Thymus (tissue), 11 donors: ENCODE measurements around the gene CLSTN2. TPM values are rescaled to one million over a fixed set of nuclear protein-coding genes. Genes with fewer than 3 reads are reported as not detected.

Experiments
- DNase-seq, 9 donors: peaks; one replicate each; pipeline ENCODE4 v3.0.0-alpha.2; 2013; ENCODE audit warnings: low spot score in 9 of 9, low read depth in 6 of 9, missing footprints in 1 of 9
- H3K27ac ChIP-seq, 2 donors: one replicate each; pipeline ENCODE4 v1.5.1; 2013; ENCODE audit warnings: control low read depth in 1 of 2, low read depth in 1 of 2, low read length in 1 of 2, mild to moderate bottlenecking in 1 of 2, moderate library complexity in 1 of 2
- H3K27me3 ChIP-seq, 2 donors: one replicate each; pipeline ENCODE4 v1.5.1; 2013; ENCODE audit warnings: low read length in 1 of 2; ENCODE audit not compliant: control insufficient read depth in 2 of 2, insufficient read depth in 1 of 2
- H3K36me3 ChIP-seq, 2 donors: one replicate each; pipeline ENCODE4 v1.5.1; 2013; ENCODE audit warnings: low read length in 1 of 2, mild to moderate bottlenecking in 1 of 2, moderate library complexity in 1 of 2; ENCODE audit not compliant: control insufficient read depth in 2 of 2, insufficient read depth in 2 of 2
- H3K4me1 ChIP-seq, 2 donors: one replicate each; pipeline ENCODE4 v1.5.1; 2013; ENCODE audit warnings: low read length in 2 of 2; ENCODE audit not compliant: control insufficient read depth in 2 of 2, insufficient read depth in 2 of 2
- H3K4me3 ChIP-seq, 2 donors: one replicate each; pipeline ENCODE4 v1.5.1; 2013; ENCODE audit warnings: low read length in 2 of 2, control low read depth in 1 of 2, mild to moderate bottlenecking in 1 of 2
- H3K9me3 ChIP-seq, 2 donors: one replicate each; pipeline ENCODE4 v1.5.1; 2013; ENCODE audit warnings: low read length in 1 of 2, mild to moderate bottlenecking in 1 of 2; ENCODE audit not compliant: control insufficient read depth in 2 of 2, insufficient read depth in 1 of 2
- WGBS: extraction: QIAGEN DNeasy Blood & Tissue Kit; methylation state at CpG from one replicate; pipeline ENCODE4 v1.1.7; 2013; 5-methylcytosine and 5-hydroxymethylcytosine counted together
- polyA plus RNA-seq: library from polyadenylated mRNA; stranded (reverse); fragments of 200-250 nt; gene quantifications from one replicate; pipeline ENCODE4 v1.2.3, GENCODE V29; 2013
- total RNA-seq: library from RNA; stranded (reverse); fragments of 120-200 nt; gene quantifications from one replicate; pipeline ENCODE4 v1.2.4, GENCODE V29; 2013
- donor health status: healthy.

CLSTN2 gene
- total and polyA plus RNA-seq, 2 donors = 0.25 to 0.61 TPM

DNA sequence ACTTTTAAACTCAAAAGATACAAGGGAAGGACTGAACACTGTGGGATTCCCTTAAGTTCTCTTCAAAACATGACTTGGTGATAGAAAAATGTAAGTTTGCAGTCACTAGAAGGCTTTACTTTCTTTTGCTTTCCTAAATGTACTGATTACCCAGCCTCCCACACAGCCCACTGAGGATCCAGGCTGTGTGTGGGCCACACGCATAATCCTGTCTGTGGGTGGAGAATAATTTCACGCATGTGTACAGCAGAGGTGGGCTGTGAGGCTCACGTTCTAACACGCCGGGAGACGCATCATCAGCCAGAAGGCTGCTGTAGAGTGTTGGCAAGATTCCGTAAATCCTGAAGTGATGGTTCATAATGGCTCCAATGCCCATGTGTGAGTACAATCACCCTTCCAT lies 165.5 kb downstream of the CLSTN2 start:
- no peaks in the 10 kb centered on the region for H3K4me1 ChIP-seq
- no peak for DNase-seq
- H3K4me3 ChIP-seq = no peak overlapping the region
- no peak overlapping the region for H3K27ac ChIP-seq
- 94% methylated on average over 7 of the region's 7 CpGs for WGBS
- no peaks in the 10 kb centered on the region for H3K27me3 ChIP-seq
- H3K36me3 ChIP-seq = no peaks in the 10 kb centered on the region
- no peaks in the 10 kb centered on the region for H3K9me3 ChIP-seq

- Histone ChIP-seq H3K4me1 (no peaks in the 10 kb centered on the region), H3K27ac (no peak overlapping the region), H3K9me3 (no peaks in the 10 kb centered on the region), H3K36me3 (no peaks in the 10 kb centered on the region), H3K4me3 (no peak overlapping the region), H3K27me3 (no peaks in the 10 kb centered on the region)
- no peak for DNase-seq
- 13% methylated on average over 1 of the region's 1 CpG for WGBS
Observed at GRCh38 chr3:140103166-140103565, 168.2 kb downstream of the CLSTN2 start.

DNA sequence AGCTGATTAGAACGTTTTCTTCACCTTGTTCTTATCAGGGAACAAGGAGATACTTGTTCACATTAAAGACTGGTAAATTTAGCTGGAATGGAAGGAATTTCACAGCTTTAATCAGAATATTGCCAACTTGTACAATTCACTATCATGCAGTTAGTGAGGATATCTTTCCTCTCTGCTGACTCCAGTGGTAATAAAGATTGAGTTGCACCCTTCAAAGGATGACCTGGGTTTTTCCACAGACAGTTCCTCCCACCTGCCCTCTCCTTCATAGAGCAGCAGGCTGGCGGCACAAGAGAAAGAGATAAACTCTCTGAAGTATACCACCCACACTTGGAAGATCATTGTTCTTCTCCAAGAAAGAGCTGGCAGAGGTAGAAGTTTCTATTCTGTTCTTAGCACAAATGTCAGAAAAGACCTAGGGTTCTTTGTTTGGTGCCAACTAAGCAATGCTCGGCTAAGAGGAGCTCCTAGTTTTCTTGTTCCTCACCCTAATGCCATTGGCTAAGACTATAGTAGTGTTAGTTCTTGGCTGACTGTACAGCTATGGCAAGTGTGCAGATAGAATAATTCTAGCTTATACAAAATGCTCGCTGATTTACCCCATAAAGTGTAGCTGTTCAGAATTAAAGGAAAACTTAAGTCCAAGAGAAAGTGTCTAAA lies 169.1 kb downstream of the CLSTN2 start:
- H3K4me3 ChIP-seq = no peak overlapping the region
- no peak overlapping the region for H3K27ac ChIP-seq
- whole genome bisulfite sequencing = 81% methylated on average over 4 of the region's 4 CpGs
- H3K27me3 ChIP-seq = no peaks in the 10 kb centered on the region
- no peaks in the 10 kb centered on the region for H3K36me3 ChIP-seq
- H3K9me3 ChIP-seq = no peaks in the 10 kb centered on the region
- no peak for DNase-seq
- H3K4me1 ChIP-seq = no peaks in the 10 kb centered on the region

DNA sequence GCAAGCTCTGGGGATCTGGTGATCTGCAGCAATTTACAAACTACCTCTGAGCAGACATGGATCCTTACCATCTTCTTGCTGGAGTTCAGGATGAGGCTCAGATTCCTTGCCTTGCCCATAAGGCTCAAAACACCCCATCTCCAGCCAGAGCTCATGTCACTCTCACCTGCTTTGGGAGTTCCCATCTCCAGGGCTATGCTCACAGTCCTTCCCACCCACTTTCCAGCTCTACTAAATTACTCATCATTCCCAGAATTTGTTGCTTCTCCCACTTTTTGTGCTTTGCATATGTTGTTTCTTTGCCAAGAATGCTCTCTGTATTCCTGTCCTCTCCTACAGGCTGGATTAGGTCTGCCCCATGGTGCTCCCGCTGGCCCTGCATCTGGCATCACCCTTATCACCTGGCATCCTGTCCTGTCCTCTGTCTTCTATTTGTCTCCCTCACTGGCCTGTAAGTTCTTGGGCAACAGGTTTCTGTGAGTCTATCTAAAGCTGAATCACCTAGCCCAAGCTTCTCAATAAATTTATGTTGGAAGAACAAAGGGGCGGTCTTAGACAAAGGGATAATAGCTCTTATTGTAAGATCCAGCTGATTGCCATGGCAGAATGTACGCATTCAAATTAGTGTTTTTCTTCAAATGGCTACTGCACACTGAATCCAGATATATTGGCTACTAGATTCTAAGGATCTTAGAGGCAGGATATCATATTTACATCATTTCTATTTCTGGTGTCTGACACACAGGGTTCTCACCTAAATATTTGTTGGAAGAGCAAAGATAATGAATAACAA lies 179.2 kb downstream of the CLSTN2 start:
- Histone ChIP-seq H3K27ac (no peak overlapping the region), H3K4me1 (no peaks in the 10 kb centered on the region), H3K36me3 (no peaks in the 10 kb centered on the region), H3K9me3 (no peaks in the 10 kb centered on the region), H3K27me3 (no peaks in the 10 kb centered on the region), H3K4me3 (no peak overlapping the region)
- 98% methylated on average over 3 of the region's 3 CpGs for WGBS
- no peak for DNase-seq

DNA sequence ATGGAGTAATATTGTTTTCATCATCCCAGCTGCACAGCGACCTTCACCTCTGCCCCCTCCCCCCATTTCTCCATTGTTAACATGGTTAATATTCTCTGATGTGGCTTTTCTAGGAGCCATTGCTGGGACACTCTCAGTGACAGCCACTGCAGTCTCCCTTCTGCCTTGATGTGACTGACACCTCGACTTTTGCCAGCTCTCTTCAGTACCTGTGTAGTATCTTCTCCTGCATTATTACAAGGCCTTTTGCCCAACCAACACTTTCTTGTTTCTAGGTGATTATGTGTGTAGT lies 179.8 kb downstream of the CLSTN2 start:
- no peak for DNase-seq
- Histone ChIP-seq H3K9me3 (no peaks in the 10 kb centered on the region), H3K4me3 (no peak overlapping the region), H3K4me1 (no peaks in the 10 kb centered on the region), H3K36me3 (no peaks in the 10 kb centered on the region), H3K27me3 (no peaks in the 10 kb centered on the region), H3K27ac (no peak overlapping the region)
- 81% methylated on average over 2 of the region's 2 CpGs for WGBS

GRCh38 chr3:140117096-140117526 lies 182.1 kb downstream of the CLSTN2 start:
- no peaks in the 10 kb centered on the region for H3K9me3 ChIP-seq
- no peaks in the 10 kb centered on the region for H3K27me3 ChIP-seq
- WGBS = 65% methylated on average over 4 of the region's 4 CpGs
- DNase-seq = no peak
- H3K27ac ChIP-seq = no peak overlapping the region
- H3K4me1 ChIP-seq = no peaks in the 10 kb centered on the region
- no peaks in the 10 kb centered on the region for H3K36me3 ChIP-seq
- H3K4me3 ChIP-seq = no peak overlapping the region

DNA sequence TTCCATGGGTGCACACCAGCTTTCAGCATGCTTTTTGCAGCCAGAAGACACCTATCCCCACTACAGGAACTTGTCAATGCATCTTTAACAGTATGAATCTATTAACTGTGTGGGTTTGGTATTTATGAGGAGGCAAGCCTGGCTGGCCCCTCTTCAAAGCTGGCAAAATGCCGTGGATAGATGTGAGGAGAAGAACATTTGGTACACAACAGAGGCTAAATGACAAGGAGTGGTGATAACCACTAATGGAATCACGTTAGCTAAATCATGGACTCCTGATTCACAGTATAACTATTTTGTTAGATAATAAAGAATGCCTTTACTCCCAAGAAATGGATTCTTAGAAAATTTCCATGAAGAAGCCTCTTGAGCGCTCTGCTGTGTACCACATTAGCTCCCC lies 187.2 kb downstream of the CLSTN2 start:
- Histone ChIP-seq H3K4me3 (no peak overlapping the region), H3K36me3 (no peaks in the 10 kb centered on the region), H3K9me3 (no peaks in the 10 kb centered on the region), H3K4me1 (no peaks in the 10 kb centered on the region), H3K27ac (no peak overlapping the region), H3K27me3 (no peaks in the 10 kb centered on the region)
- 32% methylated on average over 3 of the region's 3 CpGs for WGBS
- no peak for DNase-seq

GRCh38 chr3:140128217-140128616 lies 193.2 kb downstream of the CLSTN2 start:
- 12% methylated on average over 1 of the region's 1 CpG for WGBS
- no peaks in the 10 kb centered on the region for H3K36me3 ChIP-seq
- DNase-seq = no peak

DNA sequence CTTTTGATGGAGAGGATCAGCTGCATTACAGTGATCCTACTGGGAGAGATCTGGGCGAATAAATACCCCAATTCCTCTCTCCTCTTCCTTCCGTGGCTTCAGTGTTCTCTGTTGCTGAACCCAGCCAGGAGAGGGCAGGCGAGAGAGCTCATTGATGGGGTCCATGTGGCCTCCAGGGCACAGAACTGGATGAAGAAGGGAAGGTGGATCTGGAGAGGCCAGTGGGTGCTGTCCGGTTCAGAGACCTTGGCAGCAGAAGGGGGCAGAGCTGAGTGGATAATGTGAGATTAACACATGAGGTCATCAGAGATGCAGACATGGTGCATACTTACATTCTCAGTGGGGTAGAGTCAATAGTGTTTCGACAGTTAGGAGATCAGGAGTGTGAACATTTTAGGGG lies 193.6 kb downstream of the CLSTN2 start:
- 68% methylated on average over 5 of the region's 5 CpGs for WGBS
- H3K36me3 ChIP-seq = no peaks in the 10 kb centered on the region
- H3K4me1 ChIP-seq = no peaks in the 10 kb centered on the region
- peak in 2 of 9 donors; percentile 2 to 6 for DNase-seq
- no peak overlapping the region for H3K4me3 ChIP-seq
- H3K27ac ChIP-seq = no peak overlapping the region
- no peaks in the 10 kb centered on the region for H3K27me3 ChIP-seq
- no peaks in the 10 kb centered on the region for H3K9me3 ChIP-seq

More at GRCh38 chr3:140128217-140128616, 193.2 kb downstream of the CLSTN2 start:
- Histone ChIP-seq H3K4me3 (no peak overlapping the region), H3K9me3 (no peaks in the 10 kb centered on the region), H3K4me1 (no peaks in the 10 kb centered on the region), H3K27me3 (no peaks in the 10 kb centered on the region), H3K27ac (no peak overlapping the region)
